ENCODE results near the gene KDELR3. TPM values are rescaled to one million over a fixed set of nuclear protein-coding genes. Genes with fewer than 3 reads are reported as not detected.

Gene KDELR3
- total and polyA plus RNA-seq, 10 donors, result 1.00 to 4.9 (median 2.9) TPM

DNA sequence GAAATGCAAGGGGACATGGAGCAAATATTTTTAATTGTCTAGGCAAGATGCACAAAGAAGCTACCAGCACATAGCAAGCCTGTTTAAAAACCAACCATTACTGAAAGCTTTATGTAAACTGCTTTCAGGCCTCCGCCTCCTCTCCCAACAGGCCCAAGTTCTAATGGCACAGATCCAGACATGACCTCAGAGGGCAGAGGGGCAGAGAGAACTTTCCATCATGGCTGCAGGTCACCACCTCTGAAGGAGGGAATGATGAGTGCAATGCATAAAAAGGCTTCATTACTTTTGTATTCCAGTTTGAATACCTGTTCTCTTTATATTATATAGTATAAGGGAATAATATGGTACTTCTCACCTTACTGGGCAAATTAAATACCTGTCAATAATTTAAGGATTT lies 23.0 kb downstream of the KDELR3 start:
- TF ChIP-seq, protein P1, sequence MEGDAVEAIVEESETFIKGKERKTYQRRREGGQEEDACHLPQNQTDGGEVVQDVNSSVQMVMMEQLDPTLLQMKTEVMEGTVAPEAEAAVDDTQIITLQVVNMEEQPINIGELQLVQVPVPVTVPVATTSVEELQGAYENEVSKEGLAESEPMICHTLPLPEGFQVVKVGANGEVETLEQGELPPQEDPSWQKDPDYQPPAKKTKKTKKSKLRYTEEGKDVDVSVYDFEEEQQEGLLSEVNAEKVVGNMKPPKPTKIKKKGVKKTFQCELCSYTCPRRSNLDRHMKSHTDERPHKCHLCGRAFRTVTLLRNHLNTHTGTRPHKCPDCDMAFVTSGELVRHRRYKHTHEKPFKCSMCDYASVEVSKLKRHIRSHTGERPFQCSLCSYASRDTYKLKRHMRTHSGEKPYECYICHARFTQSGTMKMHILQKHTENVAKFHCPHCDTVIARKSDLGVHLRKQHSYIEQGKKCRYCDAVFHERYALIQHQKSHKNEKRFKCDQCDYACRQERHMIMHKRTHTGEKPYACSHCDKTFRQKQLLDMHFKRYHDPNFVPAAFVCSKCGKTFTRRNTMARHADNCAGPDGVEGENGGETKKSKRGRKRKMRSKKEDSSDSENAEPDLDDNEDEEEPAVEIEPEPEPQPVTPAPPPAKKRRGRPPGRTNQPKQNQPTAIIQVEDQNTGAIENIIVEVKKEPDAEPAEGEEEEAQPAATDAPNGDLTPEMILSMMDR (IDR thresholded peaks at IDR 0.05 in 8 of 11, conservative IDR thresholded peaks at IDR 0.05 in 3 of 11), result no peak
- TF ChIP-seq POLR2AphosphoS5 (IDR thresholded peaks at IDR 0.05), result peak in 1 of 3 donors; percentile 67
- TF ChIP-seq POLR2A (IDR thresholded peaks at IDR 0.05), result no peak
- H3K4me1 ChIP-seq, result peaks cover 0 to 95% (median 19%) of the 10 kb centered on the region in 6 donors
- peak; percentile 19 for DNase-seq
- H3K4me3 ChIP-seq, result no peak overlapping the region
- 70 to 96% (median 89%) methylated on average over 1 of the region's 1 CpG for WGBS, 5 donors
- intact Hi-C loops (cut with DNase I; ENCODE audit: low total_unique reads), result no loop called here
- peaks cover 16 to 100% (median 100%) of the 10 kb centered on the region in 6 donors for H3K36me3 ChIP-seq
- H3K27ac ChIP-seq, result peak overlapping the region in 4 of 8 donors; percentile 36 to 56 (median 43)
- no peaks in the 10 kb centered on the region for H3K27me3 ChIP-seq (replicated peaks in 1 of 7)
- no peaks in the 10 kb centered on the region for H3K9me3 ChIP-seq

DNA sequence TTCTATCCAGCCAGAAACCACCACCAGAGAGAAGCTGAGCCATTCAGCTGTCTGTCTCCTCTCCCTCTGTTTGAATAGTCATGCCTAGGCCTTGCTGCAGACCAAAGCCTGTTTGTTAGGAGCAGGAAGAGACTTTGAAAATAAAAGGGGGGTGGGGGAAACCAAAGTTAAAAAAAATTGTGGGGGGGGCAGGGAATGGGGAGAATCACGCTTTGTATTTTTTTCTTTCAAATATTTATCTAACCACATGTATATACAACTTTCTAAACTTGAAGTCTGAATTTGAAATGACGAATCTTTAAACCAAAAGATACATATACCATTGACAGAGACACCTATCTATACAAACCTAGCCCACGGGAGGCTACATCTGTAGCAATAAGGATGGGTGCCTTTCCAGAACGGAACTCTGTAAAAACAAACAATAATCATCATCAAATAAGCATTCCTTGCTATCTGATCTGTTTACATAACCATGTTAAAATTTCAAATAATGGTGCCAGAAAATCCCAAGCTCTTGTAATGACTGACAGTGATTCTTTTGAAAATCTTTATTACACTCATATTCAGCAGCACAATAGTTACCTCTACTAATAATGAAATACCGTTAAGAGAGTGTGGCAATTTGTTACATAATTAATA lies 23.9 kb downstream of the KDELR3 start:
- intact Hi-C loops (cut with DNase I; ENCODE audit: low total_unique reads), result no loop called here
- Histone ChIP-seq H3K27ac (no peak overlapping the region), H3K36me3 (peaks cover 21 to 100% (median 100%) of the 10 kb centered on the region in 6 donors), H3K9me3 (no peaks in the 10 kb centered on the region), H3K27me3 (replicated peaks in 1 of 7) (no peaks in the 10 kb centered on the region), H3K4me1 (peaks cover 3 to 95% (median 27%) of the 10 kb centered on the region in 6 donors), H3K4me3 (no peak overlapping the region)
- 77 to 92% (median 80%) methylated on average over 5 of the region's 5 CpGs for WGBS, 5 donors
- TF ChIP-seq POLR2A (IDR thresholded peaks at IDR 0.05), result no peak
- TF ChIP-seq, protein P1 (IDR thresholded peaks at IDR 0.05 in 8 of 11, conservative IDR thresholded peaks at IDR 0.05 in 3 of 11), result no peak
- TF ChIP-seq POLR2AphosphoS5 (IDR thresholded peaks at IDR 0.05), result no peak
- no peak for DNase-seq

DNA sequence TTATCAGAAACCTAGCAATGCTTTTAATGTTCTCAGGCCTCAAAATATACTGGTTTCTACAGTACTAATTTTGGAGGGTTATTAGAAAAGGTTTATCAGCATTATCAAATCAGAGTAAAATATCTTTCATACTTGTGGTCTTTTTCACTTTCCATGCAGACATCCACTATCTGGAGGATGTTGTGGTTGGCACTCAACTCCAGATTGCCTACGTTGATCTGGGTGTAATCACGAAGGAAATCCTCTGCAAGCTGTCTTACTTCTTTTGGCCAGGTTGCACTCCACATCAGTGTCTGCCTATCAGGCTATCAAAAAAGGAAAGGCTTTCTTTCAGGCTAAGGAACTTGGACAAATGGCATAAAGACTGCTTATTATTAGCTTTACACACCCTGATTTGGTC lies 26.6 kb downstream of the KDELR3 start:
- peaks cover 6 to 97% (median 38%) of the 10 kb centered on the region in 6 donors for H3K4me1 ChIP-seq
- no peaks in the 10 kb centered on the region for H3K27me3 ChIP-seq (replicated peaks in 1 of 7)
- no peak for DNase-seq
- intact Hi-C loops (cut with DNase I; ENCODE audit: low total_unique reads), result no loop called here
- TF ChIP-seq POLR2AphosphoS5 (IDR thresholded peaks at IDR 0.05), result no peak
- H3K4me3 ChIP-seq, result no peak overlapping the region
- WGBS, 5 donors, result 26 to 50% (median 35%) methylated on average over 2 of the region's 2 CpGs
- H3K9me3 ChIP-seq, result no peaks in the 10 kb centered on the region
- H3K36me3 ChIP-seq, result peaks cover 16 to 100% (median 99%) of the 10 kb centered on the region in 6 donors
- H3K27ac ChIP-seq, result no peak overlapping the region

DNA sequence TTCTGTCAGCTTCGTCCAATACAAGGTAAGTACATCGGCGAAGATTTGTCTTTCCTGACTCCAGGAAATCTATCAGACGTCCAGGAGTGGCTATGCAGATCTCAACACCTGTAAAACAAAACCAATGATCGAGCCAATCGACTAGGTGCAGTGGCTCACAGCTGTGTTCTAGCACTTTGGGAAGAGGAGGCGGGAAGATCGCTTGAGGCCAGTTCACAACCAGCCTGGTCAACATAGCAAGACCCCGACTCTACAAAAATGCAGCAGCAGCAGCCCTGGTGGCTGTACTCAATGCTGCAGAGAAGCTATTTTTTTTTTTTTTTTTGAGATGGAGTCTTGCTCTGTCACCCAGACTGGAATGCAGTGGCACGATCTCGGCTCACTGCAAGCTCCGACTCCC lies 27.0 kb downstream of the KDELR3 start:
- intact Hi-C loops (cut with DNase I; ENCODE audit: low total_unique reads), result no loop called here
- no peak for DNase-seq
- H3K27ac ChIP-seq, result no peak overlapping the region
- peaks cover 16 to 100% (median 99%) of the 10 kb centered on the region in 6 donors for H3K36me3 ChIP-seq
- H3K27me3 ChIP-seq (replicated peaks in 1 of 7), result no peaks in the 10 kb centered on the region
- peaks cover 7 to 98% (median 41%) of the 10 kb centered on the region in 6 donors for H3K4me1 ChIP-seq
- H3K4me3 ChIP-seq, result no peak overlapping the region
- TF ChIP-seq, protein P1 (IDR thresholded peaks at IDR 0.05 in 8 of 11, conservative IDR thresholded peaks at IDR 0.05 in 3 of 11), result no peak
- peak in 1 of 3 donors; percentile 34 for TF ChIP-seq POLR2AphosphoS5 (IDR thresholded peaks at IDR 0.05)
- H3K9me3 ChIP-seq, result no peaks in the 10 kb centered on the region
- 91 to 97% (median 94%) methylated on average over 12 of the region's 12 CpGs for WGBS, 5 donors

Data from spleen (tissue), 11 donors.